ENCODE results near the gene KRTAP20-1. TPM values are rescaled to one million over a fixed set of nuclear protein-coding genes. Genes with fewer than 3 reads are reported as not detected.

KRTAP20-1 gene
- total RNA-seq, 1 donor from 2014 or later, result not detected

GRCh38 chr21:30612132-30612531, 4.1 kb upstream of the KRTAP20-1 start:
- intact Hi-C loops (cut with DNase I), result no loop called here

GRCh38 chr21:30613836-30614235, 2.4 kb upstream of the KRTAP20-1 start, which contains the start of gene KRTAP6-1:
Gene KRTAP6-1 (minus strand): TSS chr21:30613930. CDS start chr21:30613904, 26 bp downstream.
- intact Hi-C loops (cut with DNase I), result no loop called here
- no peaks in the 10 kb centered on the region for H3K36me3 ChIP-seq
- no peaks in the 10 kb centered on the region for H3K9me3 ChIP-seq
- no peaks in the 10 kb centered on the region for H3K27me3 ChIP-seq (ENCODE audit: low read depth)
- H3K4me3 ChIP-seq, result no peak within 1 kb of the TSS
- ATAC-seq (no peak), DNase-seq (no peak)
- TF ChIP-seq CTCF (IDR thresholded peaks at IDR 0.05), result no peak
- H3K4me1 ChIP-seq, result no peaks in the 10 kb centered on the region
- no peak within 1 kb of the TSS for H3K27ac ChIP-seq

More at GRCh38 chr21:30612132-30612531, 4.1 kb upstream of the KRTAP20-1 start:
- no peak for TF ChIP-seq CTCF (IDR thresholded peaks at IDR 0.05)
- Histone ChIP-seq H3K27ac (no peak overlapping the region), H3K27me3 (ENCODE audit: low read depth) (no peaks in the 10 kb centered on the region), H3K4me3 (no peak overlapping the region), H3K9me3 (no peaks in the 10 kb centered on the region), H3K36me3 (no peaks in the 10 kb centered on the region), H3K4me1 (no peaks in the 10 kb centered on the region)
- ATAC-seq (no peak), DNase-seq (no peak)

- Histone ChIP-seq H3K27ac (no peak overlapping the region), H3K36me3 (no peaks in the 10 kb centered on the region), H3K4me1 (no peaks in the 10 kb centered on the region), H3K9me3 (no peaks in the 10 kb centered on the region), H3K27me3 (ENCODE audit: low read depth) (no peaks in the 10 kb centered on the region), H3K4me3 (no peak overlapping the region)
- DNase-seq (no peak), ATAC-seq (no peak)
- no peak for TF ChIP-seq CTCF (IDR thresholded peaks at IDR 0.05)
- intact Hi-C loops (cut with DNase I), result no loop called here
Measured at GRCh38 chr21:30615199-30615598, 1.0 kb upstream of the KRTAP20-1 start.

GRCh38 chr21:30620080-30620479, 3.9 kb downstream of the KRTAP20-1 start:
- H3K9me3 ChIP-seq, result no peaks in the 10 kb centered on the region
- no peak for ATAC-seq
- no peak for DNase-seq
- no peaks in the 10 kb centered on the region for H3K36me3 ChIP-seq
- H3K27me3 ChIP-seq (ENCODE audit: low read depth), result no peaks in the 10 kb centered on the region
- no peak for TF ChIP-seq CTCF (IDR thresholded peaks at IDR 0.05)
- no peak overlapping the region for H3K27ac ChIP-seq
- no peaks in the 10 kb centered on the region for H3K4me1 ChIP-seq
- intact Hi-C loops (cut with DNase I), result no loop called here
- H3K4me3 ChIP-seq, result no peak overlapping the region

DNA sequence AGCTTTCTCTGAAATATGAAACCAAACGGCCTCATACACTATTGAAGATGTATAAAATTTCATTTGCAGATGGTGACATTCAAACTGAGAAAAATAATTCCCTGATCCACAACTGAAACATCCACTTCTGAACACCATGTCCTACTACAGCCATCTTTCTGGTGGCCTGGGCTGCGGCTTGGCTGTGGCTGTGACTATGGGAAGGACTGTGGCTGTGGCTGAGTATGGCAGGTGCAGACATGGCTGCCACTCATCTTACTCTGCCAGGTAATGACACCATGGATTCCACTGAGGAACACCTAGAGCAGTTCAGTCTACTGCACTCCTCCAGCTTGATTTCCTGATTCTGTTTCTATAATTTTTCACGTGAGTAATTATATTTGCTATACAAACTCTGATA, 4.3 kb downstream of the KRTAP20-1 start, which contains the start of gene KRTAP20-4:
KRTAP20-4 (plus strand) TSS at position 106 of the 400 bp plus-strand sequence.
- DNase-seq (no peak), ATAC-seq (no peak)
- no peaks in the 10 kb centered on the region for H3K4me1 ChIP-seq
- no peaks in the 10 kb centered on the region for H3K9me3 ChIP-seq
- no peak for TF ChIP-seq CTCF (IDR thresholded peaks at IDR 0.05)
- no peak within 1 kb of the TSS for H3K4me3 ChIP-seq
- intact Hi-C loops (cut with DNase I), result no loop called here
- H3K27me3 ChIP-seq (ENCODE audit: low read depth), result no peaks in the 10 kb centered on the region
- H3K36me3 ChIP-seq, result no peaks in the 10 kb centered on the region
- no peak within 1 kb of the TSS for H3K27ac ChIP-seq

DNA sequence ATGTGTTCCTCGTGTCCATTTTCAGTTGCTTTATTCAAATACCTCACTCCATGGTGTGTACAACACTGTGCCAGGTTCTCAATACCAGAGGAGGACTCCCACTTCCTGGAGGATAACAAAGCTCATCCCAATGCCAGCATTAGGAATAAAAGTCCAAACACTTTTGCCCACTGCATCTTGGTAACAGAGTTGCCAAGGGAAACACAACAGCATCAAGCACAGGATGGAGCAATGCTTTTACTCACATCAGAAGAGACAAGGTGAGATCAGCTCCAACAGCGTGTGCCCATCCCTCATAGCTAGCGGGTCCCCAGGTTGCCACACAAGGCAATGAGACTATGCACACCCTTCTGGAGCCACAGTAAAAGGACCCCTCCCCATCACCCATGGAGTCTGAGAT, 7.1 kb downstream of the KRTAP20-1 start:
- intact Hi-C loops (cut with DNase I), result no loop called here
- H3K4me3 ChIP-seq, result no peak overlapping the region
- no peaks in the 10 kb centered on the region for H3K9me3 ChIP-seq
- DNase-seq, result no peak
- ATAC-seq, result no peak
- H3K4me1 ChIP-seq, result no peaks in the 10 kb centered on the region
- no peak overlapping the region for H3K27ac ChIP-seq
- no peak for TF ChIP-seq CTCF (IDR thresholded peaks at IDR 0.05)
- no peaks in the 10 kb centered on the region for H3K27me3 ChIP-seq (ENCODE audit: low read depth)
- H3K36me3 ChIP-seq, result no peaks in the 10 kb centered on the region

Data from lower lobe of right lung (tissue), 2 donors.